Trophoblast cell (in vitro differentiated cells and primary cell): ENCODE data around the gene POLR1G.

ENCODE experiments used
- DNase-seq, 2 donors: peaks; one replicate each; pipeline ENCODE4 v3.0.0-alpha.2; 2016
- H2AFZ ChIP-seq: 2 replicates; pipeline ENCODE4 v1.6.1; 2013; ENCODE audit warnings: low read length, moderate library complexity, mild to moderate bottlenecking; ENCODE audit not compliant: insufficient read depth, poor library complexity
- H2AK5ac ChIP-seq: 2 replicates; pipeline ENCODE4 v1.6.1; 2013; ENCODE audit warnings: mild to moderate bottlenecking, low read length
- H2BK120ac ChIP-seq: 2 replicates; pipeline ENCODE4 v1.6.1; 2013; ENCODE audit warnings: low read length, mild to moderate bottlenecking, moderate library complexity; ENCODE audit not compliant: insufficient read depth, poor library complexity
- H2BK12ac ChIP-seq: 2 replicates; pipeline ENCODE4 v1.6.1; 2013; ENCODE audit warnings: mild to moderate bottlenecking, low read length, moderate library complexity
- H2BK5ac ChIP-seq: 2 replicates; pipeline ENCODE4 v1.6.1; 2013; ENCODE audit warnings: low read length, low read depth, moderate library complexity, mild to moderate bottlenecking; ENCODE audit not compliant: poor library complexity
- H3K14ac ChIP-seq: 2 replicates; pipeline ENCODE4 v1.6.1; 2013; ENCODE audit warnings: mild to moderate bottlenecking, low read length
- H3K18ac ChIP-seq: 2 replicates; pipeline ENCODE4 v1.6.1; 2013; ENCODE audit warnings: mild to moderate bottlenecking, low read length
- H3K23ac ChIP-seq: 2 replicates; pipeline ENCODE4 v1.6.1; 2013; ENCODE audit warnings: low read length
- H3K27ac ChIP-seq: 2 replicates; pipeline ENCODE4 v1.5.1; 2013; ENCODE audit warnings: low read depth, mild to moderate bottlenecking, inconsistent platforms, low read length, moderate library complexity
- H3K27me3 ChIP-seq: 2 replicates; pipeline ENCODE4 v1.6.1; 2013; ENCODE audit warnings: inconsistent platforms, mild to moderate bottlenecking, low read length, moderate library complexity; ENCODE audit not compliant: insufficient read depth
- H3K36me3 ChIP-seq, 2 experiments: 1 replicate in 1 of 2; 2 replicates in 1 of 2; pipeline ENCODE4 v1.6.1; 2013; ENCODE audit warnings: low read length in 2 of 2, mild to moderate bottlenecking in 2 of 2, moderate library complexity in 1 of 2; ENCODE audit not compliant: insufficient read depth in 2 of 2, control insufficient read depth in 1 of 2
- H3K4ac ChIP-seq: 2 replicates; pipeline ENCODE4 v1.6.1; 2013; ENCODE audit warnings: low read depth, mild to moderate bottlenecking, low read length, moderate library complexity
- H3K4me1 ChIP-seq, 2 experiments: 1 replicate in 1 of 2; 2 replicates in 1 of 2; pipeline ENCODE4 v1.6.1; 2013; ENCODE audit warnings: low read length in 2 of 2, mild to moderate bottlenecking in 2 of 2, moderate library complexity in 1 of 2; ENCODE audit not compliant: insufficient read depth in 2 of 2, control insufficient read depth in 1 of 2
- H3K4me2 ChIP-seq: 2 replicates; pipeline ENCODE4 v1.6.1; 2013; ENCODE audit warnings: inconsistent platforms, mild to moderate bottlenecking, low read length, moderate library complexity
- H3K4me3 ChIP-seq: 2 replicates; pipeline ENCODE4 v1.5.1; 2013; ENCODE audit warnings: mild to moderate bottlenecking, low read depth, low read length, inconsistent platforms
- H3K79me1 ChIP-seq: one replicate; pipeline ENCODE4 v1.6.1; 2013; ENCODE audit warnings: low read length
- H3K79me2 ChIP-seq: 2 replicates; pipeline ENCODE4 v1.6.1; 2013; ENCODE audit warnings: low read length, mild to moderate bottlenecking; ENCODE audit not compliant: control insufficient read depth, insufficient read depth, poor library complexity
- H3K9ac ChIP-seq: 2 replicates; pipeline ENCODE4 v1.6.1; 2013; ENCODE audit warnings: mild to moderate bottlenecking, low read length
- H3K9me3 ChIP-seq: 2 replicates; pipeline ENCODE4 v1.6.1; 2013; ENCODE audit warnings: low read depth, mild to moderate bottlenecking, control low read depth, inconsistent platforms, low read length; ENCODE audit not compliant: insufficient read depth
- H4K12ac ChIP-seq: 2 replicates; pipeline ENCODE4 v1.6.1; 2013; ENCODE audit warnings: low read depth, mild to moderate bottlenecking, low read length, moderate library complexity
- H4K8ac ChIP-seq: 2 replicates; pipeline ENCODE4 v1.6.1; 2013; ENCODE audit warnings: low read depth, mild to moderate bottlenecking, low read length, moderate library complexity
- H4K91ac ChIP-seq: one replicate; pipeline ENCODE4 v1.6.1; 2013; ENCODE audit warnings: low read depth, mild to moderate bottlenecking, low read length, moderate library complexity
- WGBS: extraction: QIAGEN DNeasy Blood & Tissue Kit; methylation state at CpG from one replicate; pipeline ENCODE4 v1.1.7; 2013; ENCODE audit warnings: missing lambda C conversion rate; ENCODE audit not compliant: insufficient read length, insufficient coverage; ENCODE audit errors: extremely low coverage; 5-methylcytosine and 5-hydroxymethylcytosine counted together

POLR1G gene

DNA sequence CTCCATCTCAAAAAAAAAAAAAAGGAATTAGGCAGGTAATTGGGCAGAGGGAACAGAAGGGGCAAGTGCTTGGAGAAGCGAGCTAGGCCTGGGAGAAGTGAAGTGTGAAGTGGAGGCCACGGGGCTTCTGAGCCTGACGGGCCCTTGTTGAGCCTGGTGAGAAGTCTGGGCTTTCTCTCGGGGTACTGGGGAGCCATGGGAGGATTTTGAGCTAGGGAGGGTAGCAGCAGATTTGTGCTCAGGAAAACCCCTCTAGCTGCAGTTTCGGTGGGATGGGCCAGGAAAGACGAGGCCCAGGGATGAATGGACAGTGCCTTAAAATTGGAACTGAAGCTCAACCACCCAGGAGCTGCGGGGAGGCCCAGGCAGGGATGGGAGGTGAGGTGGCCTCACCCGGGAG is 8.0 kb downstream of the POLR1G start:
- Histone ChIP-seq H3K79me2 (no peaks in the 10 kb centered on the region), H3K27ac (no peak overlapping the region), H3K36me3 (peaks cover 22 to 42% of the 10 kb centered on the region in 2 experiments), H3K79me1 (no peaks in the 10 kb centered on the region), H3K4ac (no peak overlapping the region), H2BK120ac (no peak overlapping the region), H3K4me3 (no peak overlapping the region), H3K18ac (no peak overlapping the region), H3K23ac (no peak overlapping the region), H4K91ac (no peak overlapping the region), H3K4me2 (no peak overlapping the region), H3K27me3 (no peaks in the 10 kb centered on the region), H2BK5ac (no peak overlapping the region), H3K14ac (no peak overlapping the region), H4K12ac (no peak overlapping the region), H3K9ac (no peak overlapping the region), H2AFZ (no peak overlapping the region), H4K8ac (no peak overlapping the region), H2AK5ac (no peak overlapping the region), H3K9me3 (no peaks in the 10 kb centered on the region), H2BK12ac (no peak overlapping the region), H3K4me1 (peaks cover 7% of the 10 kb centered on the region in 2 experiments)
- WGBS, result no CpG with 5 or more reads among the region's 8 CpGs
- DNase-seq, result no peak

DNA sequence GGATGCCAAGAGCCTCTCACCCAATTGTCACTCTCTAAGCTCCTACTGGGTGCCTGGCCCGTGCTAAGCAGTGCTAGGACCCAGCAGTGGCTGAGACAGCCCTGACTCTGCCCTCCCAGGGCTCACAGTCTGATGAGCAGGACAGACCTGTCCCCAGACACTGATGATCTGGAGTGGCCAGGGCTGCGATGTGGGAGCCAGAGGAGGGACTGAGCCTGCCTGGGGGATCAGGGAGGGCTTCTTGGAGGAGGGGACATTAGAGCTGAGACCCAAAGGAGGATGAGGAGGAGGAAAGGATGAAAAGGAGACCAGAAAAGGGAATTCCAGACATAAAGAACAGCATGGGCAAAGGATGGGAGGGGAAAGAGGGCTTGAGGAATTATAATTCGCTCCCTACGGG is 10.7 kb downstream of the POLR1G start:
- H4K8ac ChIP-seq, result no peak overlapping the region
- no peak overlapping the region for H4K12ac ChIP-seq
- WGBS, result no CpG with 5 or more reads among the region's 4 CpGs
- no peak overlapping the region for H2BK12ac ChIP-seq
- no peaks in the 10 kb centered on the region for H3K79me2 ChIP-seq
- no peak overlapping the region for H2BK120ac ChIP-seq
- no peak overlapping the region for H3K9ac ChIP-seq
- no peak overlapping the region for H3K14ac ChIP-seq
- H3K18ac ChIP-seq, result no peak overlapping the region
- H3K27me3 ChIP-seq, result no peaks in the 10 kb centered on the region
- no peak for DNase-seq
- H2BK5ac ChIP-seq, result no peak overlapping the region
- no peaks in the 10 kb centered on the region for H3K9me3 ChIP-seq
- no peaks in the 10 kb centered on the region for H3K79me1 ChIP-seq
- H3K4me1 ChIP-seq, result peaks cover 7 to 12% of the 10 kb centered on the region in 2 experiments
- H3K4me3 ChIP-seq, result no peak overlapping the region
- H3K4me2 ChIP-seq, result no peak overlapping the region
- no peak overlapping the region for H2AFZ ChIP-seq
- H2AK5ac ChIP-seq, result no peak overlapping the region
- no peak overlapping the region for H4K91ac ChIP-seq
- H3K36me3 ChIP-seq, result peaks cover 26 to 49% of the 10 kb centered on the region in 2 experiments
- no peak overlapping the region for H3K23ac ChIP-seq
- no peak overlapping the region for H3K4ac ChIP-seq
- no peak overlapping the region for H3K27ac ChIP-seq

DNA sequence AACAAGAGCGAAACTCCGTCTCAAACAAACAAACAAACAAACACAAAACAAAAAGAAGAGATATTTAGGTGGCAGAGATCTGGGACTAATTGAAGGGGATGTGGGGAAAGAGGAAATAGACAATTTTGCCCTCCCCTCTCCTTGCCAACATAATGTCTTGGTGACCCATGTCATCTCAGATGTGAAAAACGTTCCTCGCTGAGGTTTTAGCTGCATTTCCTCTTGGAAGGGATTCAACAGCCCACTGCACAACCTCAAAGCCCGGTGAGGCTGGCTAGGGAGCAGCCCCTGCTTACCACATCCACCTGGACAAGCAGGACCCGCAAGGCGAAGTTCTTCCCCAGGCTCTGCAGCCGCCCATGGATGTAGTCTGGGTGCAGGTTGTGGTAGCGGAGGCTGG is 12.4 kb downstream of the POLR1G start:
- no CpG with 5 or more reads among the region's 9 CpGs for WGBS
- no peaks in the 10 kb centered on the region for H3K27me3 ChIP-seq
- H2BK12ac ChIP-seq, result peak overlapping the region; percentile 10
- H3K4ac ChIP-seq, result no peak overlapping the region
- H3K4me1 ChIP-seq, result peaks cover 11 to 16% of the 10 kb centered on the region in 2 experiments
- H3K4me3 ChIP-seq, result no peak overlapping the region
- H4K12ac ChIP-seq, result no peak overlapping the region
- H3K4me2 ChIP-seq, result no peak overlapping the region
- H3K18ac ChIP-seq, result no peak overlapping the region
- no peak overlapping the region for H2BK120ac ChIP-seq
- no peak overlapping the region for H3K9ac ChIP-seq
- H3K14ac ChIP-seq, result no peak overlapping the region
- peaks cover 4% of the 10 kb centered on the region for H3K79me2 ChIP-seq
- no peak for DNase-seq
- no peak overlapping the region for H2AFZ ChIP-seq
- no peaks in the 10 kb centered on the region for H3K9me3 ChIP-seq
- peak overlapping the region; percentile 75 for H3K27ac ChIP-seq
- peaks cover 20 to 40% of the 10 kb centered on the region in 2 experiments for H3K36me3 ChIP-seq
- H2BK5ac ChIP-seq, result no peak overlapping the region
- H3K23ac ChIP-seq, result no peak overlapping the region
- H3K79me1 ChIP-seq, result peaks cover 8% of the 10 kb centered on the region
- peak overlapping the region; percentile 26 for H4K91ac ChIP-seq
- H4K8ac ChIP-seq, result no peak overlapping the region
- H2AK5ac ChIP-seq, result no peak overlapping the region

DNA sequence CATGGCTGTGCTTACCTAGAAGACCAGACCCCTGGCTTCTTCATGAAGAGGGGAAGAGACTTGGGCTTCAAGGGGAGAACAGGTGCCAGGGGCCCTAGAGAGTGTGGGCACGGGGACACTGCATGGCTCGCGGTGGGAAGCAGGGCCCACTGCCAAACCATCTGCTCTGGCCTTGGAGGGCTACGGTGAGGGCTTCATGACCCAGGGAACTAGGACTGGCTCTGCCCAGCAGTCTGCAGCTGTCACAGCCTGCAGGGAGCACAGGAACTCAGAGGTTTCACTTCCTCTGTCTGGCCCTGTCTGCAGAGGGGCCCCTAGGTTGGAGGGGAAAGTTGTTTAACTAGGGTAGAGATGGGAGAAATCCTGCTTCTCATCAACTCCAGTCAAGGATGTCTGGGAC is 13.0 kb downstream of the POLR1G start:
- peaks cover 8% of the 10 kb centered on the region for H3K79me2 ChIP-seq
- H3K4ac ChIP-seq, result no peak overlapping the region
- no peak overlapping the region for H3K23ac ChIP-seq
- no peak overlapping the region for H2AFZ ChIP-seq
- no peak overlapping the region for H3K4me3 ChIP-seq
- peak overlapping the region; percentile 14 for H2BK120ac ChIP-seq
- peak overlapping the region; percentile 3 for H2BK12ac ChIP-seq
- peak overlapping the region; percentile 16 for H3K14ac ChIP-seq
- H2AK5ac ChIP-seq, result no peak overlapping the region
- H3K36me3 ChIP-seq, result peaks cover 17 to 36% of the 10 kb centered on the region in 2 experiments
- WGBS, result no CpG with 5 or more reads among the region's 4 CpGs
- DNase-seq, result no peak
- no peaks in the 10 kb centered on the region for H3K27me3 ChIP-seq
- peak overlapping the region; percentile 21 for H3K18ac ChIP-seq
- no peak overlapping the region for H3K4me2 ChIP-seq
- H3K9me3 ChIP-seq, result no peaks in the 10 kb centered on the region
- H3K9ac ChIP-seq, result no peak overlapping the region
- H2BK5ac ChIP-seq, result no peak overlapping the region
- peak overlapping the region; percentile 75 for H3K27ac ChIP-seq
- peak overlapping the region; percentile 4 for H4K91ac ChIP-seq
- H4K8ac ChIP-seq, result no peak overlapping the region
- no peak overlapping the region for H4K12ac ChIP-seq
- peaks cover 11 to 16% of the 10 kb centered on the region in 2 experiments for H3K4me1 ChIP-seq
- H3K79me1 ChIP-seq, result peaks cover 13% of the 10 kb centered on the region
